Measurements from ENCODE around the gene CTU2.
A peak's percentile ranks its signal among the peaks of the same experiment; 100 is the strongest.

Gene CTU2

DNA sequence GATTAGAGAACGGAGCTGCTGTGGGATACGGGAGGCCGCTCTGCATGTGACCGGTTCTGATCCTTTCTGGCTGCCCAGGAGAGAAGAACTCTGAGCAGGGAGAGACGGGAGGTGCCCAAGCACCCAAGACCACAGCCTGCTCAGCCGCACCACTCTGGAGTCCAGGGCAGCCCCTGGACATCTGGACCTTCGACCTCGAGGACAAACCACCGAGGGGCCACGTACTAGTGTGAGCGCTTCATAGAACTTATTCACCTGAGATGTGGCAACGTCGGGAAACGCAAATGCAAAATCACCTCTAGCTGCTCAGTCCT is 6.0 kb upstream of the CTU2 start:
- no peaks in the 10 kb centered on the region for H3K36me3 Mint-ChIP-seq (ENCODE audit: low read depth)
- H3K9me3 Mint-ChIP-seq = no peaks in the 10 kb centered on the region
- no peak overlapping the region for H3K4me3 Mint-ChIP-seq
- no peak for TF ChIP-seq CTCF (IDR thresholded peaks at IDR 0.05)
- H3K27me3 Mint-ChIP-seq (ENCODE audit: low read depth, poor library complexity) = peaks cover 3% of the 10 kb centered on the region
- no peak for DNase-seq
- H3K27ac Mint-ChIP-seq = no peak overlapping the region
- peaks cover 10% of the 10 kb centered on the region for H3K4me1 Mint-ChIP-seq

- DNase-seq = no peak
- no peaks in the 10 kb centered on the region for H3K9me3 Mint-ChIP-seq
- H3K27ac Mint-ChIP-seq = no peak overlapping the region
- no peaks in the 10 kb centered on the region for H3K36me3 Mint-ChIP-seq (ENCODE audit: low read depth)
- H3K4me1 Mint-ChIP-seq = peaks cover 14% of the 10 kb centered on the region
- peaks cover 7% of the 10 kb centered on the region for H3K27me3 Mint-ChIP-seq (ENCODE audit: low read depth, poor library complexity)
- TF ChIP-seq CTCF (IDR thresholded peaks at IDR 0.05) = no peak
- no peak overlapping the region for H3K4me3 Mint-ChIP-seq
Observed at GRCh38 chr16:88700636-88701482, 5.4 kb upstream of the CTU2 start.

- no peak for DNase-seq
- no peak overlapping the region for H3K27ac Mint-ChIP-seq
- H3K9me3 Mint-ChIP-seq = no peaks in the 10 kb centered on the region
- no peaks in the 10 kb centered on the region for H3K36me3 Mint-ChIP-seq (ENCODE audit: low read depth)
- peaks cover 7% of the 10 kb centered on the region for H3K27me3 Mint-ChIP-seq (ENCODE audit: low read depth, poor library complexity)
- H3K4me1 Mint-ChIP-seq = peaks cover 14% of the 10 kb centered on the region
- H3K4me3 Mint-ChIP-seq = no peak overlapping the region
- no peak for TF ChIP-seq CTCF (IDR thresholded peaks at IDR 0.05)
Observed at GRCh38 chr16:88701581-88702370, 4.5 kb upstream of the CTU2 start.

DNA sequence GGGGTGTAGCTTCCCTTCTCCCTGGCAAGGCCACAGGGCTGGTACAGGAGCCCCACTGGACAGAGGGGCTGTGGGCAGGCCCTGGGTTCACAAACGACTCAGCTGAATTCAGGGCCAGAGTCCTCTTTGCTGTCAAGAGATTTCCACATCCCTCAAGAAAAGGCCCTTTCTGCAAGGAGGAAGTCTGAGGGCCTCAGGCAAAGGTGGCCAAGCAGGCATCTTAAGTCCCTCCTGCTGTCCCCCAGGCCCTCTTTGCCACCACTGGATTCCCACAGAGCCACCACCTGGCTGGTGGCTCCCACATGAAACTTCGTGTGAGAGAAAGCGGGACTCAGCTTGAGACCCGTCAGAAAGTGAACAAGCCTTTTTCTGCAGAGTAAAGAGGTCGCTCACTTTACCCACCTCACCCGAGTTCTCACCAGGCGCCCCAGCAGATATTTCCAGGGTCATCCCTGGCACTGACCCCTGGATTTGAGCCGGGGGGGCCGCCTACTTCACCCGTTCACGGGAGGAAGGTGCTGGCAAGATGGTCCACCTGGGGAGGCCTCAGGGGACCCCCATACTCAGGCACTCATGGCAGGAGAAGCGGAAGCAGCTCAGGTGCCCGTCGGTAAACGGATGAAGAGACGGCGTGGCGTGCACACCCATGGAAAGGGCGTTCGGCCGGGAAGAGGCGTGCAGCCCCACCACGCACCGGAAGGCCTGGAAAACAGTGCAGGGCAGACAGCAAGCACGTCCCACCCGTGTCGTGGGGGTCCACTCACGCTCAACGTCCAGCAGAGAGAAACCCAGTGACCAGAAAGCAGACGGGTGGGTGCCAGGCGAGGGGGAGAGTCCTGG is 3.7 kb upstream of the CTU2 start:
- no peak for TF ChIP-seq CTCF (IDR thresholded peaks at IDR 0.05)
- Mint-ChIP-seq H3K27ac (no peak overlapping the region), H3K4me1 (peaks cover 23% of the 10 kb centered on the region), H3K4me3 (no peak overlapping the region), H3K9me3 (no peaks in the 10 kb centered on the region), H3K36me3 (ENCODE audit: low read depth) (no peaks in the 10 kb centered on the region), H3K27me3 (ENCODE audit: low read depth, poor library complexity) (peaks cover 7% of the 10 kb centered on the region)
- DNase-seq = no peak

DNA sequence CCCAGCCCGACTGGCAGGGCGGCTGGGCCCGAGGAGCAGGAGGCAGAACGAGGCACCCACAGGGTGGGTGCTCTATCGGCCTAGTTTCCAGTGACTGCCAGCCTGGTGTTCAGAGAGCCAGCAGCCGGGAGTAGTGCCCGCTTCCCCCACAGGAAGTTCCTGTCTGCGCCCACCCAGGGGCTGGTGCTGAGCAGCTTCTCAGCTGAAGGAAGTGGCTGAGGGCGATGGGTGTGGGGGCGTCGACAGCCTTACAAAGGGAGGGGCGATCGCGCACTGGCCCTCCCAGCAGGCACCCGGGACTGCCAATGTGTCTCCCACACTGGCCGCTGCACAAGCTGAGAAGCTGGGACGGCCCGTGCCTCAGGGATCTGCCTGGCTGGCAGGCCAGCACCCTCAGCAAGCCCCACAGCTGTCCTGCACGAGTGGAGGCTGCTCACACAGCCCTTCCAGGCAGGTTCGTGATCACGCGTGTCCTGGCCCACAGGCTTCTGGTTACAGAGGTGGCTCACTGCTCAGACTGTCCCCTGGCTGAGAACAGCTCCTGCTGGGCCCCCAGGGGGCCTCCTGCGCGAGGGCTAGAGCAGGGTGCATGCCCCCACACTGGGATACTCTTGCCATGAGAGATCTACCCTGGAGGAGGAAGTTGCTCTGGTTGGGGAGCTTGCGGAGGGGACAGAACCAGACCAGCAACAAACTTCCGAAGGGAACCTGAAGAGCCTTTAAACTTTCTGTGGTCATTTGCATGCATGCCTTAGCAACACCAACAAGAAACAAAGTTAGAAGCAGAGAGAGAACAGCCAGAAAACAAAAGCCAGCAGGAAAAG is 2.6 kb upstream of the CTU2 start:
- Mint-ChIP-seq H3K27ac (no peak overlapping the region), H3K27me3 (ENCODE audit: low read depth, poor library complexity) (peaks cover 7% of the 10 kb centered on the region), H3K9me3 (no peaks in the 10 kb centered on the region), H3K36me3 (ENCODE audit: low read depth) (no peaks in the 10 kb centered on the region), H3K4me3 (peak overlapping the region; percentile 87), H3K4me1 (peaks cover 24% of the 10 kb centered on the region)
- DNase-seq = no peak
- no peak for TF ChIP-seq CTCF (IDR thresholded peaks at IDR 0.05)
